ENCODE results near the gene TARBP2. TPM values are rescaled to one million over a fixed set of nuclear protein-coding genes. Genes with fewer than 3 reads are reported as not detected.

TARBP2 gene
- total RNA-seq, 1 donor from 2014 or later, result 45.7 TPM

GRCh38 chr12:53510181-53510812, 9.2 kb downstream of the TARBP2 start:
- ChIA-PET POLR2A (interaction anchor here (0.8 to 2.5 kb wide), 2 partner anchors 9 to 18 kb away, joined by 3 to 18 read pairs; partner anchors contain the start of gene TARBP2), CTCF (interaction anchor here (2.4 to 4.0 kb wide), 4 partner anchors 16 to 157 kb away, joined by 7 to 39 read pairs (median 12); no protein-coding TSS in a partner anchor)
- no peak overlapping the region for H3K27ac Mint-ChIP-seq
- peaks cover 53% of the 10 kb centered on the region for H3K36me3 Mint-ChIP-seq (ENCODE audit: low read depth)
- TF ChIP-seq CTCF (IDR thresholded peaks at IDR 0.05), result no peak
- no peaks in the 10 kb centered on the region for H3K27me3 Mint-ChIP-seq
- intact Hi-C loops (cut with micrococcal nuclease), result no loop called here
- H3K4me1 Mint-ChIP-seq, result peaks cover 10% of the 10 kb centered on the region
- DNase-seq (no peak), ATAC-seq (ENCODE audit: low read depth) (no peak)
- H3K4me3 Mint-ChIP-seq, result no peak overlapping the region
- H3K9me3 Mint-ChIP-seq, result no peaks in the 10 kb centered on the region

GRCh38 chr12:53513712-53514410, 12.8 kb downstream of the TARBP2 start:
- Mint-ChIP-seq H3K36me3 (ENCODE audit: low read depth) (peaks cover 61% of the 10 kb centered on the region), H3K4me1 (peaks cover 3% of the 10 kb centered on the region), H3K9me3 (no peaks in the 10 kb centered on the region), H3K27me3 (no peaks in the 10 kb centered on the region), H3K27ac (no peak overlapping the region), H3K4me3 (no peak overlapping the region)
- intact Hi-C loops (cut with micrococcal nuclease), result no loop called here
- ATAC-seq (ENCODE audit: low read depth) (no peak), DNase-seq (no peak)
- ChIA-PET CTCF (no interaction called here), POLR2A (interaction anchor here (3.1 kb wide), 1 partner anchor 13 kb away, joined by 11 read pairs; the partner anchor contains the start of gene TARBP2)
- TF ChIP-seq CTCF (IDR thresholded peaks at IDR 0.05), result no peak

GRCh38 chr12:53514628-53515290, 13.7 kb downstream of the TARBP2 start:
- ATAC-seq (ENCODE audit: low read depth) (no peak), DNase-seq (no peak)
- ChIA-PET CTCF (no interaction called here), POLR2A (interaction anchor here (3.1 kb wide), 1 partner anchor 14 kb away, joined by 11 read pairs; the partner anchor contains the start of gene TARBP2)
- no peak overlapping the region for H3K27ac Mint-ChIP-seq
- H3K9me3 Mint-ChIP-seq, result no peaks in the 10 kb centered on the region
- no peaks in the 10 kb centered on the region for H3K27me3 Mint-ChIP-seq
- intact Hi-C loops (cut with micrococcal nuclease), result no loop called here
- no peak for TF ChIP-seq CTCF (IDR thresholded peaks at IDR 0.05)
- H3K36me3 Mint-ChIP-seq (ENCODE audit: low read depth), result peaks cover 66% of the 10 kb centered on the region
- H3K4me1 Mint-ChIP-seq, result no peaks in the 10 kb centered on the region
- H3K4me3 Mint-ChIP-seq, result no peak overlapping the region

- no peak for TF ChIP-seq CTCF (IDR thresholded peaks at IDR 0.05)
- ChIA-PET CTCF (no interaction called here), POLR2A (interaction anchor here (3.1 kb wide), 1 partner anchor 14 kb away, joined by 11 read pairs; the partner anchor contains the start of gene TARBP2)
- H3K36me3 Mint-ChIP-seq (ENCODE audit: low read depth), result peaks cover 71% of the 10 kb centered on the region
- H3K27ac Mint-ChIP-seq, result no peak overlapping the region
- ATAC-seq (ENCODE audit: low read depth), result no peak
- intact Hi-C loops (cut with micrococcal nuclease), result no loop called here
- H3K27me3 Mint-ChIP-seq, result no peaks in the 10 kb centered on the region
- no peak for DNase-seq
- no peaks in the 10 kb centered on the region for H3K4me1 Mint-ChIP-seq
- H3K4me3 Mint-ChIP-seq, result no peak overlapping the region
- no peaks in the 10 kb centered on the region for H3K9me3 Mint-ChIP-seq
Measured at GRCh38 chr12:53515291-53515680, 14.2 kb downstream of the TARBP2 start.
